NCI-H524 treated with DMSO at 0.1 percent for 48 hours (cell line): Measurements from ENCODE around the gene GAREM2.
A peak's percentile ranks its signal among the peaks of the same experiment; 100 is the strongest.

Experiments
- DNase-seq: peaks from one replicate; lab custom pipeline; 2025; lab: John Stamatoyannopoulos, UW

Gene GAREM2

DNA sequence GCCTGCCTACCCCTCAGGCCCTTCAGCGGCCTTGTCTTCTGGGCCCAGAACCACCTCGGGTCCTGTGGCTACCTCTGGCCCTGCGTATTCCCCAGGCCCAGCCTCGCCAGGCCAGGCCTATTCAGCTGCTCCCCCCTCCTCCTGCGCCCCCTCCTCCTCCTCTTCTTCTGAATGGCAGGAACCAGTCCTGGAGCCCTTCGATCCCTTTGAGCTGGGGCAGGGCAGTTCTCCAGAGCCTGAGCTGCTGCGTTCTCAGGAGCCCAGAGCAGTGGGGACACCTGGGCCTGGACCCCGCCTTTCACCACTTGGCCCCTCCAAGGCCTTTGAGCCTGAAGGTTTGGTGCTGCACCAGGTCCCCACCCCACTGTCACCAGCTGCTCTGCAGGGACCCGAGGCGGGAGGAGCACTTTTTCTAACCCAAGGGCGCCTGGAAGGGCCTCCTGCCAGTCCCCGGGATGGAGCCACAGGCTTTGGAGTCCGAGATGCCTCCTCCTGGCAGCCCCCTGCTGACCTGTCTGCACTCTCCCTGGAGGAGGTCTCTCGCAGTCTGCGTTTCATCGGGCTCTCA lies 14.7 kb downstream of the GAREM2 start:
- no peak for DNase-seq

DNA sequence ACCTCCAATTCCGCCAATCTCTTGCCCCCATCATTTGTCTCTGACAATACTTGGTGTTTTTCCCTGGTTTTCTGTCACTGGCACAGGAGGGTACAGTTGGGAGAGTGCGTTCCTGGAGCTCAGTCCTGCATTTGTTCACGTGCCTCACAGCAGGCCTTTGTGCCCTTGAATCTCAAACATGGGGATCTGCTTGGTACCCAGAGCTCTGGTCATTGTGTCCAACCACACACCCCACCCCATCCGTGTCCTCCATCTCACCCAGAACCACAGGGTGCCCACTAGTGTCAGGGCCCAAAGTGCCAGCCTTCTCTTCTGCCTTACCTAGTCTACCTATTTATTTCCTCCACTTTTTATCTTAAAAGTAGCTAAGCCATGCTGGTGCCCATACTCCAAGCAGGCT lies 16.2 kb downstream of the GAREM2 start:
- no peak for DNase-seq

DNA sequence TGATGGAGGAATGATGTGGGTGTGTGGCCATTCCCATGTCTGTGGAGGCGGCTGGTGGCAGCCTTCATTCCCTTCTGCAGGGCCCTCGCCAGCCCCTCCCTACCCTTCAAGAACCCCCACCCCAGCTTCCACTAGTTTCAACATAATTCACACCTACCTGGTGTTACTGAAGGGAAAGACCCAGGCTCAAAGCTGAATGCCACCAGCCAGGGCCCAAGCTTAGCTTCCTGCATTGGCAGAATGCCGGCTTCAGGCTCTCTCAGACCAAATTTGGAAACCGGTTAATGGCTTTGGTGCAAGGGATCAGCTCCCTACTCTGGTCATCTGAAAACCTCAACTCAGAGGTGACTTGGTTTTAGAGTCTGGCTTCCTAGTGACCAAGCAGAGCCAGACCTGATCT lies 16.9 kb downstream of the GAREM2 start:
- no peak for DNase-seq

DNA sequence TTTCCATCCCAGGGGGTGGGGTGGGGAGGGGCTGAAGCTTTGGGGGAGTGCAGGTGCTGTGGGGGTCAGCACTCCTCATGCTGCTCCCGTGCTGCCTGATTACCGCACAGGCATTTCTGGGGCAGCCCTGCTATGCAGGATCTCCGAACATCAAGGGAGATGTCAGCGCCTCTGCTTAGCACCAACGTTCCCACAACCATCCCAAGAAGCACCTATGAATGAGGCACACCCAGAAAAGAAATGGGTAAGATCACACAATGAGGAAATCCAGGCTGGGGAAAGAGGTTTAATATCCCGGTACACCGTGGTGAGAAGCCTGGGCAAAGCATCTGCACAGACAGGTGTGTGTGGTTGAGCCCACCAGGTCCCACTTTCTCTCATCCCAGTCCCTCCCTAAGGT lies 17.5 kb downstream of the GAREM2 start:
- DNase-seq = no peak

DNA sequence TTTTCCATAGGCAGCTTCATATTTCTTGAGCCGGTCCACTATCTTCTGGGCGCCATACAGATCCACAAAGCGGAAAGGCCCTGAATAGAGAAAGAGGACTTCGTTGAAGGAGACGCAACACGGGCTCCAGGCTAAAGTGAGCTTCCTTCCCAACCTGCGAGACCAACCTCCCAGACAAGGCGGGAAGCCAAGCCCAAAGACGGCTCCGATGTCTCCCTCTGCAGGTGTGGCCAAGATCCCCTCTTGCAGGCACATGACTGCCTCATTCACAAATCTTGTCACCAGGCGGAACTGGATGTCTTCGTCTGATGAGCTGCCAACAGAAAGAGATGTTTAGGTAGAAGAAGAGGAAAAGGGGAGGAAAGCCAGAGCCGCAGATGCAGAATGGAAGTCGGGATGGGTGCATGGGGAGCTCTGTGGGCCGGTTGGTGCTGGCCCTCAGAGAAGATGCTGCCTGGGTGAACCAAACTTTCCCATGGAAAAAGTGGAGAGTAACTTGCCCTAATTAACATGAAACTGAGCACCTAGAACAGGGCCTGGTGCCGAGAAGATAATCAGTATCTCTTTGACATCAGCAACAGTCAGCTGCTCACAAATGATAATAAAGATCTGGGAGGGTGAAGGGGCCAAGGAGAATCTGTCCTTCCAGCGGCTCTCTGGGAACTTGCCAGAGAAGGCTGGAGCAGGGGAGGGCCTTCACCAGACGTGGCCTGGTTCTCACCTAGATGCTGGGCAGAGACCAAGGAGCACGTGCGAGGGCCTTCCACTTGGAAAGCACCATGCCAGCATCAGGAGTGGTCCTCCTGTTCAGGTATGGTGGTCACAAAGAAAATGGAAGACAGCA lies 18.6 kb downstream of the GAREM2 start:
- no peak for DNase-seq

DNA sequence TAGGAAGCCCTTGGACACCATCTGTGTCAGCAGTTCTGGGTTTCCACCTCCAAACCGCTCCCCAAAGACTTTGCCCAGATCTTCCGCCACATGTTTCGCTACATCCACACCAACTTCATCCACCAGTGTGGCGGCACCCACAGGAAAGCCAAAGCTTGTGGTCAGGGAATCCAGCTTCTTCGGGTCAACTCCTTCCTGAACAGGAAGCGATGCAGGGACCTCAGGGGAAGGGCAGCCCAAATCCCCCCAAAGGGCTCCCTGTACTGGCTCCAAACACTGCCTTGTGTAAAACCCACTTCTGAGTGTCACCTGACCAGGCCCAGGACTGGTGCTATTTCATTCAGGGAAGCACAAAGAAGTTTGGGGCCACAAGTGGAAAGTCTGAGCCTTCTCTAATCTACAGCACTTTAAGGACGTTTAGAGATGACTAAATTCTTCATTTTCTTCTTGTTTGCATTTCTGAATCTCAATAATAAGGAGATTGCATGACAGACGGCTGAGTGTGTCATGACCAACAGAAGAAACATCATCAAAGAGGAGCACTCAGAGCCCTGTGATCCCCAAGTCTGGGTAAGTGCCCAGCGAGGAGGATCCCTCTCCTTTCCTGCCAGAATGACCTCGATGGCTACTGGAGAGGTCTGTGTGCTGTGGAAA lies 20.8 kb downstream of the GAREM2 start:
- DNase-seq = no peak

DNA sequence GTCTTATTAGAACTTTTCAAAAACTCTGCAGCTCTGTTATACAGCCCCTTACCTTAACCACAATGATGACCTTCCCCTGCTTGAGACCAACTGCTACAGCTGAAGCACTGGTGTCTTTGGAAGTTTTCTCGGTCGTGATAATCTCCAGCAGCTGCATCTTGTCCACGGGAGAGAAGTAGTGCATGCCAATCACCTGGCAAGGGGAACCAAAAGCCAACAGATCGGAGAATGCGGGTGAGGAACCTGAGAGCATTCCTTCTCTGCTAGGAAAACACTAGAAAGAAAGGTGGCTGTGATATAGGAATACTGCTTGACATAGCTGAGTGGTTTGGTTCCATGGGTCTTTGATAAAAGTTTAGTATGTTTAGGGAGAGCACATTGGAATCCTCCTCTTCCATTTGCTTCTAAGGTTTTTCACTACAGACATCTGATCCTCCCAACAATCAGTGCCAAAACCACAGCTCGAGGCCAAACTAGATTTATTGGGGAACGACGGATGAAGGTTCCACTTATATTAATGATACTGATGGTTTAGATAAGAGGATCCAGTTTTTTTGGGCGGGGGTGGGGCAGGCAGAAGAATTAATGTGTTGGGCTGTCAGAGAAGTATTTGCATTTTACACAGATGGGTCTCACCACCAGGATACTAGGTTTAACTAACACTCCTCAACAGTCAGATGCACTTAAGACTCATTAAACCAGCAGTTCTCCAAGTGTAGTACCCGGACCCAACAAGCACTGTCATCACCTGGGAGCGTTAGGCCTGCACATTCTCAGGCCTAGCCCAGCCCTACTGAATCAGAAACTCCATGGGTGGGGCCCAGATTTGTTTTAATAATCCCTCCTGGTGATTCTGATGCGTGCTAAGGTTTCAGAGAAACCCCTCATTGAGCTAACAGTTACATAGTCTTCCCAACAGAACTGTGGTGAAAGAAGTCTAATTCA lies 22.4 kb downstream of the GAREM2 start:
- DNase-seq = no peak

DNA sequence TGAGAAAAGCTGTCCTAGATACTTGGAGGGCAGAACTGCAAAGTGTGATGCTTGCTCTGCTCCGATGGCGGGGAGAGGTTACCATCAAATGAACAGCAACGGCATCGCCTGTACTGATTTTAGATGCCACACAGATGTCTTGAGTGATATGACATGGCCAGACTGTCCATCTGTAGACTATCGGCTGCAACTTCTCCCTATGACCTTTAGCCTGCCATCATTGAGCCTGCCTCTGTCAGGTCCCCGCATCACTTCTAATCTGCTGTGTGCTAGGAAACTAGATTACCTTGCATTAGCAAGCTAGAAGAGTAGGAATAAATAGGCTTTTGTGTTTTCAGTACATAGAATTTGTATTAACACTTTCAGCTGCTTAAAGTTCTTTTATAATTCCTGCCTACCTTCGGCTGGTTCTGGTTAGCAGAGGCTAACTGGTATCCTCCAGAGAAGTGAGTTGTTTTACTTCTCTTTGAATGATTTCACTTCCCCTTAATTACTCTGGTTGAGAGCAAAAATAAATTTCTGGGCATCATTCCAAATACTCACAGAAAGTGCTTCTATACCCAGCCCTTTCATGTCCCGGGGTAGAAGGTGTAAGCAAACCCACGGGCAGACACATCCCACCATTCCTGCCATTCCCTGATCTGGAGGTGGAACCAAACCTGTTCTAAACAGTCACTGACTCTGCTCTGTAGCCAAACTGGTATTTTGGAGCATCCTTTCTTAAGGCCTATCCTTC lies 24.0 kb downstream of the GAREM2 start:
- DNase-seq = no peak

DNA sequence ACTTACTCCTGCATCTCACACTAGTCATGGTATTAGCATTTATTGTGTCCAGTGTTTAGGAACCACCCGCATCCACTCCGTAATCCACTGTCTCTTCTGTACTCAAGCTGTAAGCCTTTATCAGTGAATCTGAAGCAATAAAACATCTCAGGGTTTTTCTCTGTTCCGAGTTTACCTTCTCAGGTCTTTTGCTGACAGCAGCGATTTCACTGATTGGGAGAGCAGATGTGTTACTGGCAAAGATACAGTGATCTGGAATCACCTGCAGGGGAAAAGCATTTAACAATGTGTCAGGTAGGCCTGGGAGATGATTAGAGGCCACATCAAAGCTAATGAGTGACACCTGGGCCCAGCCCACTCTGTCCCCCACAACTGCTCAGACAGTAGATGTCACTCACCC lies 24.6 kb downstream of the GAREM2 start:
- DNase-seq = no peak

DNA sequence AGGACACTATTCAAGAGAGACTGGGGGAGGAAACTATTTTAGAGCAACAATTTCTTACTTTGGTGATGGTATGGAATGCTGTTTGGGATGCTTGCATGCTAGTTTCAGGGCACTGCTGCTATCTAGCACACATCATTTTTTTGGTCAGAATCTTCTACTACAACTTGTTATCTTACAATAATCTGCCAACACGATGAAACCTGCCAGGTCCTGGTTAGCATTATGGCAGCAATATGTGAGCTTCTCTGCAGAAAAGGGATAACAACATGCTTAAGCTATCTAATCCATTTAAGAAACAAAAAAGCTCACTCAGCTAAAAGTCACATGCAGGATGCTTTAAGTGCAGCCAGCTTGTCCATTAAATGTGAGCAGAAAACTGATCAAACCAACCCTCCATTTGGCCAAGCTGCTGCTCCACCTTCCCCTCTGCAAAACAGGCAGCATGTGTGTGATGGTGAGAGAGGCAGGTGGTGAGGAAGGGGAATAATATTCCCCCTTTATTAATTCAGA lies 30.1 kb downstream of the GAREM2 start:
- peak; percentile 32 for DNase-seq

DNA sequence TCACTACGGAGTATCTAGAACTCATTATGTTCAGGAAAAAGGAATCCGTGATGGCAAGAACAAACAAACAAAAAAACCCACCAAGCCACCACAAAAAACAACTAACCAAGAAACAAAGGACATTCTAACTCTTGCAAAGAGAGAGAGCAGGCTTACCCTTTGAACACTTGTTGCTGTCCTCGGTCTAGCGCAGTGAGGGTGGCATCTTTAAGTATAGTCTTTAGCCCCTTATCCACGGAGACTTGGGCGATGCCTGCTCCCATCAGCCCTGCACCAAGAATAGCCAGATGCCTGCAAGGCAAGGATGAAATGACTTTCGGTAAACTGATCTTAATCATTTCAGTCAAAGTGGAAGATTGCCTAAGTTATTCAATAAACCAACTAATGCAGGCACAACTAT lies 31.0 kb downstream of the GAREM2 start:
- DNase-seq = no peak

DNA sequence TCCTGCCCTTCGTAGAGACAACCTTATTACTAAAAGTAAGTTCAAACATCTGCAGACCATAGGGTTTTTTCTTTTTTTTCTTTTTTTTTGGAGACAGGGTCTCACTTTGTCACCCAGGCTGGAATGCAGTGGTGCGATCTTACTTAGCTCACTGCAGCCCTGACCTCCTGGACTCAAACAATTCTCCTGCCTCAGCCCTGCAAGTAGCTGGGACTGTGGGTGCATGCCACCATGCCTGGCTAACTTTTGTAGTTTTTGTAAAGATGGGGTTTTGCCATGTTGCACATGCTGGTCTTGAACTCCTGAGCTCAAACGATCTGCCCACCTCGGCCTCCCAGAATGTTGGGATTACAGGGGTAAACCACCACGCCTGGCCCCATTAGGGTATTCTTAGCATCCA lies 39.1 kb downstream of the GAREM2 start:
- DNase-seq = no peak

DNA sequence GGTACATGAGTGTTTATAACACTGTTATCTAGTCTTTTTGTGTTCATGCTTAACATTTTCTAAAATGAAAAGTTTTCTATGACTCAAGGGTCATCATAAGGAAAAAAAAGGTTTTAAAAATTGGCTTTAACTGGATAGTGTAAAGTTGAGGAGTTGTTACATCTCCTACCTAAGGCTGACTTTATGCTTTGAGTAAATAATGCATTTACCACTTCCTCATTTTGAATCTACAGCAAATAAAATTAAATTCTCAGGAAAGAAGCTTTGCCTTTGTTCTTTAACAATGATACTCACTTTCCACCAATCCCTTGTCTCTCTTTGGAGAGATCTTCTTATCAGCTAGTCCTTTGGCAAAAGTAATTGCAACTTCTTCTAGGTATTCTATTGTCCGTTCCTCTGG lies 41.9 kb downstream of the GAREM2 start:
- no peak for DNase-seq

DNA sequence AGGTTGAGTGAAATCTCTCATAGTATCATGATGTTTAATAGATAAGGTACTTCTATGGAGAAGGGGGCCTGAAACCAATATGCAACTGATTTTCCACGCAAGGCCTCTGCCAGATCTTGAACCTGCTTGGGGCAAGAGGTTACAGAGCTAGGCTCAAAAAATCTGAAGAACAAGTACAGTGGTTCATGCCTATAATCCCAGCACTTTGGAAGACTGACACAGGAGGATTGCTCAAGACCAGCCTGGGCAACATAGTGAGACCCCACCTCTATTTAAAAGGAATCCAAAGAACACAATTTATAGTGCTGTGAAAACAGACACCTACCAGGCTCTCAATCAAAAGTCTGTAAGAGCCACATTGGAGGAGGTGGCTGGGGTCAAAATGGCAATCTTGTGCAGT lies 42.9 kb downstream of the GAREM2 start:
- DNase-seq = no peak

DNA sequence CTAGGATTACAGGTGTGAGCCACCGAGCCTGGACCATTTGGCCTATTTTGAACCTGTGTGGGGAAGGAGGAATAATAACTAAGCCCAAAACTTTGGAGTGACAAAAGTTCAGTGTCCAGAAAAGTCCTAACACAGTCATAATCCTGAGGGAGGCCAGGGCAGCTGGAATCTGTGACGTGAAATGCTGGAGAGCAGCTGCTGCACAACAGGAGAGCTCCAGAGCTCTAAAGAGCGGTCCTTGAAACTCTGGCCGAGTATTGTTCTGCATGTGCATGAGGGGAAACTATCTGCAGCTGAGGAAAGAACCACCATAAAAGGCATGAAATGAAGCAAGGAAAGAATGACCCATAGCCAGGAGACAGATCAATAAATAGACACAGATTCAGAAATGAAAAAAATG lies 43.7 kb downstream of the GAREM2 start:
- no peak for DNase-seq

DNA sequence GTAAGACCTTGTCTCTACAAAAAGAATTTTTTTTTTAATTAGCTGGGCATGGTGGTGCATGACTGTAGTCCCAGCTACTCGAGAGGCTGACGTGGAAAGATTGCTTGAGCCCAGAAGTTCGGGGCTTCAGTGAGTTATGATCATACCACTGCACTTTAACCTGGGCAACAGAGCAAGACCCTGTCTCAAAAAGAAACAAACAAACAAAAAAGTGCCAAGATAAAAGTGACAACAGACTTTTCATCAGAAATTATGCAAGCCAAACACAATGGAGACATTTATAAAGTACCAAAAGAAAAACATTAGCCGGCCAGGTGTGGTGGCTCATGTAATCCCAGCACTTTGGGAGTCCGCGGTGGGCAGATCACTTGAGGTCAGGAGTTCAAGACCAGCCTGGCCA lies 44.8 kb downstream of the GAREM2 start:
- DNase-seq = no peak

DNA sequence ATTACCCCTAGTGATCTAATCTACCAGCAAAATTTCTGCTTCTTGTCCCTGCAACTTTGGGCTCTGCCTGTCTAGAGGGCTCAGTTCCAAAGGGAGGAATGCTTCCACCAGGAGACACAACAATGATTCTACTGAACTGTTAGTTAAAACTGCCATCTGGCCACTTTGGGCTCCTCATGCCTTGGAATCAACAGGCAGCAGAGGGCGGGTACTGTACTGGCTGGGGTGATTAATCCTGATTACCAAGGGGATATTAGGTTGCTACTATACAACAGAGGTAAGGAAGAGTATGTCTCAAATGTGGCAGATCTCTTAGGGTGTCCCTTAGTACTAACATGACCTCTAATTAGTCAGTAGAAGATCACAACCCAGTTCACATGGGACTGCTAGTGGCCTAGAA lies 50.1 kb downstream of the GAREM2 start:
- peak; percentile 38 for DNase-seq

DNA sequence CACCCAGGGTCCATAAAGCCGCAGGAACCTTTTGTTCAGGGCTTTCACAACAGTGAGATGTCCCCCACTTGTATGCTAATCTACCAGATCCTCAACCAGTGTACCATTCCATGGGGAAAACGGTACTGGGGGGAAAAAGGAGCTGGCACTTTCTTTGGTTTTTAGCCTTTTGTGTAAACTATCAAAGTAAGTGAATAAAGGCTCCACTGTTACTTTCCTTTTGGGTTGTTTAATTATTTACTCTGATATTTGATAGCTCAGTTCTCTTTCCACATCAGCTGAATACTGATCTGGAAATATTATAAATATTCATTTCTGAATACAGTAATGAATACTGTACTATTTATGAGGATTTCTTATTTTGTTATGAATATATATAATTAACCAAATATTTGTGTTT lies 51.2 kb downstream of the GAREM2 start:
- no peak for DNase-seq

DNA sequence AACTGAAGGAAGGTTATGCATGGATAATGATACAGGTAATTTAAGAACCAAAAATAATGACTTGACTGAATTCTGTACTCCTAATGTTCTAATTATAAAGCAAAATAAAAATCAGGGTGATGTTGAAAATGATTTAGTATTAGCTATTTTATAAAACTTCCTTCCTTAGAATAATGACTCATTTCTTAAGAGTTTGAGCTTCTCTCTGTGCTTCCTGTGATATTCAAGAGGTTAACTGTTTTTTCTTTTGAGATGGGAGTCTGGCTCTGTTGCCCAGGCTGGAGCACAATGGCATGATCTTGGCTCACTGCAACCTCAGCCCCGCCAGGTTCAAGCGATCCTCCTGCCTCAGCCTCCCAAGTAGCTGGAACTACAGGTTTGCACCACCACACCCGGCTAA lies 56.7 kb downstream of the GAREM2 start:
- no peak for DNase-seq

DNA sequence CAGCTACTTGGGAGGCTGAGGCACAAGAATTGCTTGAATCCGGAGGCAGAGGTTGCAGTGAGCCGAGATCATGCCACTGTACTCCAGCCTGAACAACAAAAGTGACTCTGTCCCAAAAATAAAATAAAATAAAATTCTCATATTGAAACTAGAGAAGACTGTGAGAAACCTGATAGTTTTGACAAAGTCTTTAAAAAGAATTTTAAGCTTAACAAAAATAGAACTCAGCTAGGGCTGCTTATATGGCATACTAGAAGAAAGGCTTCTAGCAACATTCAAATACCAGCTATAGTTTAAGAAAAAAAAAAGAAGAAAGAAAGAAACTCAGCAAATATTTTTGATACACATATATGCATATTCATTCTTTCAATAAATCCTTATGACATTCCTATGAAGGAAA lies 57.9 kb downstream of the GAREM2 start:
- DNase-seq = no peak

DNA sequence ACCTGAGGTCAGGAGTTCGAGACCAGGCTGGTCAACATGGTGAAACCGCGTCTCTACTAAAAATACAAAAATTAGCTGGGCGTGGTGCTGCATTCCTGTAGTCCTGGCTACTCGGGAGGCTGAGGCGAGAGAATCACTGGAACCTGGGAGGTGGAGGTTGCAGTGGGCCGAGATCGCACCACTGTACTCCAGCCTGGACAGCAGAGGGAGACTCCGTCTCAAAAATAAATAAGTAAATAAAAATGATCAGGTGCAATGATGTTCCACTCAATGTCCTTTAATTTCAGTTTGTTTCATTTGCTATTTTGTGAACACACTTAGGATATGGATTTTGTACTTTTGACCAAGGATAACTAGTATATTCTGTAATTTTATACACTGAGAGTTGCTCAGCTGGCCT lies 62.2 kb downstream of the GAREM2 start:
- no peak for DNase-seq
